SJCRH30 (cell line): ENCODE results near the gene PDGFC. TPM values are rescaled to one million over a fixed set of nuclear protein-coding genes. Genes with fewer than 3 reads are reported as not detected.

Experiments
- DNase-seq, 2 experiments: peaks; one replicate each; pipeline ENCODE4 v3.0.0-alpha.2; 2015 to 2020
- H3K27ac ChIP-seq: fragments of 250-450 bp; sonication (Bioruptor Pico); 2 replicates; pipeline ENCODE4 v1.5.1; 2020; ENCODE audit warnings: mild to moderate bottlenecking, moderate library complexity
- H3K27me3 ChIP-seq: fragments of 250-450 bp; sonication (Bioruptor Pico); 2 replicates; pipeline ENCODE4 v1.5.1; 2020; ENCODE audit warnings: mild to moderate bottlenecking, moderate library complexity
- H3K36me3 ChIP-seq: fragments of 250-450 bp; sonication (Bioruptor Pico); 2 replicates; pipeline ENCODE4 v1.5.1; 2020; ENCODE audit warnings: mild to moderate bottlenecking, moderate library complexity
- H3K4me1 ChIP-seq: fragments of 250-450 bp; sonication (Bioruptor Pico); 2 replicates; pipeline ENCODE4 v1.5.1; 2020; ENCODE audit warnings: mild to moderate bottlenecking, moderate library complexity
- H3K4me3 ChIP-seq: fragments of 250-450 bp; sonication (Bioruptor Pico); 2 replicates; pipeline ENCODE4 v1.5.1; 2020; ENCODE audit warnings: mild to moderate bottlenecking, moderate library complexity
- H3K9me3 ChIP-seq: fragments of 250-450 bp; sonication (Bioruptor Pico); replicated peaks from 2 replicates; pipeline ENCODE4 v1.5.1; 2020; ENCODE audit warnings: mild to moderate bottlenecking, moderate library complexity
- total RNA-seq: library from RNA; depleted of rRNA; stranded (reverse); fragments of >200 nt; shearing (Covaris generic); gene quantifications from 2 replicates; pipeline ENCODE4 v1.2.3, GENCODE V29; 2014

Gene PDGFC
- total RNA-seq, 1 experiment from 2014 or later = 14.6 TPM

DNA sequence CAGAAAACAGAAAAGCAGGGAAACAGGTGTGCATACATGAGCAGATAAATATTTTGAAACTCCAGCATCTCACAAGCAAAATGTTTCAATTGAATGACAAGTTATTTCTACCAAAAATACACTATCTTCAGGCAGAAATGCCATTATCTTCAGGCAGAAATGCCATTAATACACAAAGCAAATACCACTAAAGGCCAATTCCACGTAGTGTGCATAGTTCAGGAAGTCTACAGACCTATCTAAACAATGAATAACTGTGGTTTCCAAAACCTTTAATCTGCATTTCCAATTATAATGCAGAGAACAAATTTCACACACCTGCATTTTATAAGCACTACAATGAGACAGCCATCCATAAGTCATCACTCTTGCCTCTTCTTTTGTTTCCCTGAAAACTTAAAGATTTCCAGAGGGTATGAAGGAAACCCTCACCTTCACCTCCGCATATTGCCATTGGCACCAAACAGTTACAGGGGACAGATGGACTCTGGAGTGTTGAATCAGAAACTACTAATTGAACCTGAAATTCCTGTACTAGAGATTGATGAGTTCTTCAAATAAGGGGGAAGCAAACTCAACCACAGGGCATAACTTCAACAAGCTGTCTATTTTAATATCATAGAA, 179.0 kb downstream of the PDGFC start:
- no peaks in the 10 kb centered on the region for H3K9me3 ChIP-seq
- H3K36me3 ChIP-seq = no peaks in the 10 kb centered on the region
- no peaks in the 10 kb centered on the region for H3K27me3 ChIP-seq
- peaks cover 25% of the 10 kb centered on the region for H3K4me1 ChIP-seq
- H3K4me3 ChIP-seq = no peak overlapping the region
- no peak for DNase-seq
- no peak overlapping the region for H3K27ac ChIP-seq

GRCh38 chr4:156790866-156791265, 180.7 kb downstream of the PDGFC start:
- Histone ChIP-seq H3K4me1 (peaks cover 25% of the 10 kb centered on the region), H3K27ac (no peak overlapping the region; the same call in 1 of the 2 replicates), H3K27me3 (no peaks in the 10 kb centered on the region), H3K9me3 (no peaks in the 10 kb centered on the region), H3K36me3 (no peaks in the 10 kb centered on the region), H3K4me3 (no peak overlapping the region)
- peak; percentile 74 to 90 for DNase-seq

DNA sequence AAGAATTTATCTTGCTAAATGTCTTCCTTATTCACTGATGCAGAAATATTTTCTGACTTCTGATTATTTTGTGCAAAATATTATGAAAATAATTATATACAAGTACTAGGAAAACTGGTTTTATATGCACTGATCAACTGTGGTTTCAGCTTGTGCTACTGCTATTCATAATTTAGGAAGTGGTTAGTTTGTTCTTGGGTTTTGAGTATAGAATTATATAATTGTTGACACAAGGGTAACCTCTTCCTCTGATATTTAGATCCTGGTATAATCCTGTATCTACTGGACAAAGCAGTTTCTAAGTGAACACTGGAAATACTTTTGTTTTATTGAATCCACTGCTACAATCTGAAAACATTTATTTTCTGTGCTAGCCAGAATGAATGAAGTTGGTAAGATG, 182.8 kb downstream of the PDGFC start:
- DNase-seq = no peak
- Histone ChIP-seq H3K4me1 (peaks cover 25% of the 10 kb centered on the region), H3K9me3 (no peaks in the 10 kb centered on the region), H3K36me3 (no peaks in the 10 kb centered on the region), H3K27ac (no peak overlapping the region), H3K4me3 (no peak overlapping the region), H3K27me3 (no peaks in the 10 kb centered on the region)

GRCh38 chr4:156786713-156787112, 184.9 kb downstream of the PDGFC start:
- H3K36me3 ChIP-seq = no peaks in the 10 kb centered on the region
- H3K27ac ChIP-seq = no peak overlapping the region
- no peaks in the 10 kb centered on the region for H3K9me3 ChIP-seq
- no peak overlapping the region for H3K4me3 ChIP-seq
- no peaks in the 10 kb centered on the region for H3K27me3 ChIP-seq
- DNase-seq = no peak
- peaks cover 15% of the 10 kb centered on the region for H3K4me1 ChIP-seq

GRCh38 chr4:156784970-156785369, 186.6 kb downstream of the PDGFC start:
- no peak for DNase-seq

DNA sequence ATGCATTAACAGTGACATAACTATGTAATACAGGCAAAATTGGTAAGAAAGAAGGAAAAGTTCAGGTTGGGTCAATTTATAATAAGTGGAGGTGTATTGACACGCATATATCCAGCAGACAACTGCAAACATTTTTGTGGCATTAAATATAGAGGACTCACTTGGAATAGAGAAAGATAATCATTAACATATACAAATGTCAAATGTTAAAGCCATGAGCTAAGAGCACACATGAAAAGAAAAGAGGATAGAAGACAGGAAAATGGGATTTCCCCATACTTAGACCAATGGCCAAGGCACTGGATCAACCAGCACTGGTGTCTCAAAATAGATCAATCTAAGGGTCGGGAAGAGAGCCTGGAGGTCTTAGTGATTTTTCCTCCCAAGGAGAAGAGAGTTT, 187.6 kb downstream of the PDGFC start:
- no peaks in the 10 kb centered on the region; the same call in 1 of the 2 replicates for H3K4me1 ChIP-seq
- H3K27me3 ChIP-seq = no peaks in the 10 kb centered on the region
- no peak overlapping the region for H3K27ac ChIP-seq
- H3K36me3 ChIP-seq = no peaks in the 10 kb centered on the region
- H3K9me3 ChIP-seq = no peaks in the 10 kb centered on the region
- DNase-seq = no peak
- no peak overlapping the region for H3K4me3 ChIP-seq

More at GRCh38 chr4:156784970-156785369, 186.6 kb downstream of the PDGFC start:
- H3K36me3 ChIP-seq = no peaks in the 10 kb centered on the region
- no peaks in the 10 kb centered on the region for H3K9me3 ChIP-seq
- no peak overlapping the region for H3K27ac ChIP-seq
- no peaks in the 10 kb centered on the region for H3K4me1 ChIP-seq
- H3K4me3 ChIP-seq = no peak overlapping the region
- no peaks in the 10 kb centered on the region for H3K27me3 ChIP-seq

DNA sequence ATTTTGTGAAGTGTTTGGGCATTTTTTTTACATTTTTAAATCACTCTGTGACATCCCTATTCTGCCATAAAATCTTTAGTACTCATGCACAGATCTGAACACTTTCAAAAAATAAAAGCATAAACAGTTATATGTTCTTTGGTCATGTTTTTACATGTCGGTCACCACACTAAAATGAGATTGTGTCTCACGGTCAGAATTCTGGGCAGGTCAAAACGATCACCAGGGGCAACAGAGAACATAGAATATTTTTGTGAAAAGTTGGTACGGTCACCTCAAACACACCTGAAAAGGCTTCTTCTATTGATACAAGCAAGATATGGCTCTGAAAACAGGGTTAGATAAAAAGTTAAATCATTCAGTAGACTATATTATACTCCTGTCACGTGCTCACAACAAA, 189.1 kb downstream of the PDGFC start:
- H3K27ac ChIP-seq = no peak overlapping the region
- no peak for DNase-seq

GRCh38 chr4:156781852-156782251, 189.7 kb downstream of the PDGFC start:
- H3K4me1 ChIP-seq = no peaks in the 10 kb centered on the region; the same call in 1 of the 2 replicates
- DNase-seq = no peak
- no peaks in the 10 kb centered on the region for H3K27me3 ChIP-seq
- H3K36me3 ChIP-seq = no peaks in the 10 kb centered on the region
- no peak overlapping the region for H3K27ac ChIP-seq
- H3K9me3 ChIP-seq = no peaks in the 10 kb centered on the region
- no peak overlapping the region for H3K4me3 ChIP-seq

More for the DNA sequence above, 189.1 kb downstream of the PDGFC start:
- no peaks in the 10 kb centered on the region for H3K9me3 ChIP-seq
- H3K4me3 ChIP-seq = no peak overlapping the region
- H3K27me3 ChIP-seq = no peaks in the 10 kb centered on the region
- no peaks in the 10 kb centered on the region for H3K36me3 ChIP-seq
- H3K4me1 ChIP-seq = no peaks in the 10 kb centered on the region; the same call in 1 of the 2 replicates

DNA sequence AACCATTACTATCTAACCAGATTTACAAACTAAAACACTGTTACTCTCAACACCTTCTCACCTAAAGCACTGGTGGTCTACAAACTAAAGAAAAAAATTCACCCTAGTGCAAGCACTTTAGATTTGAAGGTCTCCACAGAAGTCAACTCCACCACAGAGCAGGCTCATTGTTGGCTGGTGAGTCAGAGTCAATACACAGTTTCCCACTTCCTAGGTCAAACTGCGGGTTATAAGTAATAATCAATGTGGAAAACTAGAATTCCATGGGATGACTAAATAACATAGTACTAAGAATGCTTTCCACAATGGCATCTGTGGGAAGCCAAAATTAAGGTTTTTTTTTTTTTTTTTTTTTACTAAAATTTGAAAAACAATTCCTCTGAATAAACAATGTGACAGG, 191.8 kb downstream of the PDGFC start:
- H3K27ac ChIP-seq = 0 out of 2 replicates have a peak overlapping the region, but pooled peaks have one; percentile 5

DNA sequence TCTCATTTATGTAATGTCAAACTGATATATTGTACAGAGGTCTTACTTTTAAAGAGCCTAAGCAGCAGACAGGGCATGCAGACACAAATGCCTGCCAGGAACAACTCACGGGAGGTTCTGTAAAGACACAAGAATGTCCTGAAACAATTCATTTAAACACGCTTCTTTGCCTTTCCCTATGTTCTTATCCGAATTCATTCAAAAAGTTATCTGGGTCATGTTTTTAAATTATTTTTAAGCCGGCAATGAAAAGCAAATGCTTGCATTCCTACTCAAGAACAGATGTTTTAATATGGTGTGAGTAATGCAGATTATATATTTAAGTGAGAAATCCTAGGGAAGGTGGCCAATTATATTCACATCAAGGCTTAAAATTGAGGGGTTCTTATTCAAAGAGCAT, 192.6 kb downstream of the PDGFC start:
- H3K9me3 ChIP-seq = no peaks in the 10 kb centered on the region
- no peaks in the 10 kb centered on the region for H3K36me3 ChIP-seq
- no peak overlapping the region for H3K4me3 ChIP-seq
- DNase-seq = no peak
- H3K4me1 ChIP-seq = peaks cover 2% of the 10 kb centered on the region
- H3K27me3 ChIP-seq = no peaks in the 10 kb centered on the region
- H3K27ac ChIP-seq = no peak overlapping the region

More for the DNA sequence above, 191.8 kb downstream of the PDGFC start:
- Histone ChIP-seq H3K36me3 (no peaks in the 10 kb centered on the region), H3K9me3 (no peaks in the 10 kb centered on the region), H3K27me3 (no peaks in the 10 kb centered on the region), H3K4me1 (no peaks in the 10 kb centered on the region; the same call in 1 of the 2 replicates), H3K4me3 (no peak overlapping the region)
- no peak for DNase-seq

DNA sequence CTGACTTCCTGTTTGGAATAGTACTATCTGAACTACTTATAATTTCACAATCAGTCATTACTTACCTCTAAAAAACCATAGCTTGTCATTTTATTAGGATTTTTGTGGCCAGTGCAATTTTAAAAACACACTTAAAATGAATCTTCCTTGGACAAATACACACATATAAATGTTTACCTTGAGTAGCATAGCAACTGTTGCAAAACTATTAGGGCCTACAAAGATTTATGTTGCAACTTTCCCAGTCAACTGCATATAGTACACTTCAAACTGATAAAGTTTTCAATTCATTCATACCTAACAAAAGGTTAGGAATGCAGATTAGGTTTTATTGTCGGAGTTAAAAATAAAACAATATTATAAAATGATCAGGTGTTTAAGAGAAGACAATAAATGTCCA, 193.0 kb downstream of the PDGFC start:
- no peak for DNase-seq
- H3K27me3 ChIP-seq = no peaks in the 10 kb centered on the region
- H3K36me3 ChIP-seq = no peaks in the 10 kb centered on the region
- no peak overlapping the region for H3K27ac ChIP-seq
- no peaks in the 10 kb centered on the region for H3K9me3 ChIP-seq
- no peak overlapping the region for H3K4me3 ChIP-seq
- H3K4me1 ChIP-seq = peaks cover 6% of the 10 kb centered on the region

DNA sequence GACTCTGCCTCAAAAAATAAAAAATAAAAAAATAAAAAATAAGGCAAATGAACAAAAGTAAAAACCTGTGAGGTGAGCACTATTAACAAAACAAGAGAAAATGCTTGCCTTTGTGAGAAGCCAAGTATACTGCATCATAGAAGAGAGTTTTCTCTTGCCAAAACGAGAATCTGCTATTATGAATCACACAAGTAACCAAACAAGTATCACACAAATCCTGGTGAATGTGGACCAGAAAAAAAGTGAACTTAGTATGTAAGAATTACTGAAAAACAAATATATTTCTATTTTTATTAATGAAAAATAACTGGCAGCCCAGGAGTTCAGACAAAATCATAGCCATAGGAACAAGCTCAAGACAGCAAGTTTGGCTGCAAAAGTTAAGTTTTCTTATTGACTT, 193.5 kb downstream of the PDGFC start:
- H3K27ac ChIP-seq = no peak overlapping the region
- H3K9me3 ChIP-seq = no peaks in the 10 kb centered on the region
- DNase-seq = no peak
- no peaks in the 10 kb centered on the region for H3K36me3 ChIP-seq
- no peak overlapping the region for H3K4me3 ChIP-seq
- peaks cover 9% of the 10 kb centered on the region for H3K4me1 ChIP-seq
- H3K27me3 ChIP-seq = no peaks in the 10 kb centered on the region

GRCh38 chr4:156775813-156776212, 195.8 kb downstream of the PDGFC start:
- Histone ChIP-seq H3K9me3 (no peaks in the 10 kb centered on the region), H3K4me1 (peaks cover 24% of the 10 kb centered on the region), H3K27ac (no peak overlapping the region), H3K36me3 (no peaks in the 10 kb centered on the region), H3K4me3 (no peak overlapping the region), H3K27me3 (no peaks in the 10 kb centered on the region)
- DNase-seq = no peak

DNA sequence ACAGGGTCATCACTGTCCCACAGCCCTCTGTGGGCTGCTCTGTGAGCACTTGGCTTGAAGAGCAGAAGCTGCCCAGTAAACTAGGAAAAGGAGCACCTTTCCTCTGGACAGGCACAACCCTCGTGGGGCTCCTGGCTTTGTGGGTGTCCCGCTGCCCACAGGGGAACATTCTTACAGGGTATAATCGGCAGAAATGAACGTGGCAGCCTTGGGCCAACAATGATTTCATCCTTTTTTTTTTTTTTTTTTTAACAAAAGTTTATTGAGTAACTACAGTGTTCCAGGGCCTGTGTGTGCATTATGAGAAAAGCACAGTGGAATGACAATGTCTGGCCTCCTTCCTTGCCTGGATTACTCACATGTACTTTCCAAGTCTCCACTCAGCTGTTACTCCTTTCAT, 197.2 kb downstream of the PDGFC start:
- Histone ChIP-seq H3K9me3 (no peaks in the 10 kb centered on the region), H3K4me1 (peaks cover 32% of the 10 kb centered on the region), H3K36me3 (no peaks in the 10 kb centered on the region), H3K4me3 (no peak overlapping the region), H3K27ac (peak overlapping the region; percentile 32), H3K27me3 (no peaks in the 10 kb centered on the region)
- DNase-seq = peak in 1 of 2 experiments; percentile 4

DNA sequence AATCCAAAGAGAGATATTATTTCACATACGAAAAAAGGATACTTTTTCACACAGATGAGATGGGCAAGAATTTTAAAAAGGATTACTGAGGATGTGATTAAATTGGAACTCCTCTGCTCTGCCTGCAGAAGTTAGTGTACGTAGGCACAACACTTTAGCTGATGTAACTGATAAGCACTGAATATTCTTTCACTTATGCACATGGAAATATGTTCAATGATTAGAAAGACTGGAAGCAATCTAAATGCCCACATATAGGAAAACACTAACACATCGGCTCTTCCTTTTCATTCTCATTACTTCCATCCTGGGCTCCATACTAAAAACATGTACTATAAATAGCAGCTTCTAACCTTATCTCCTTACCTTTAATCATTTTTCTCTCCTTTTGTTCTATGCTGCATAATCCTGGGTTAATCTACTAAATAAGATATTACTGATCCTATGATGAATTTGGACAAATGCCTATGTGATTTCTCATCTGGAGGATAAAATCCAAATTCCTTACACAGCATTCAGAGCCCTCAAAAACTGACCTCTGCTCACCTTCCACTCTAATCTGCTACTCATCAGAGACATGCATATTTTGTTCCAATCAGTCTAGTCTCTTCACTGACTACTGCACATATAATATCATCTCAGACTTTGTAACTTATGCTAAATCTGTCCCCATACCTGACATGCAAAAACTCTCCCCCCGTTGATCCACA, 197.8 kb downstream of the PDGFC start:
- no peaks in the 10 kb centered on the region for H3K9me3 ChIP-seq
- H3K27ac ChIP-seq = peak overlapping the region; percentile 32
- H3K36me3 ChIP-seq = 0 out of 2 replicates have a peak, but pooled peaks cover under 1% of the 10 kb centered on the region
- no peaks in the 10 kb centered on the region for H3K27me3 ChIP-seq
- H3K4me3 ChIP-seq = no peak overlapping the region
- no peak for DNase-seq
- H3K4me1 ChIP-seq = peaks cover 33% of the 10 kb centered on the region
